Rectal smooth muscle tissue (tissue), 1 donor: Measurements from ENCODE around the gene STAMBP.
A peak's percentile ranks its signal among the peaks of the same experiment; 100 is the strongest.
"Not testable (repeated sequence)": the region's sequence is repeated elsewhere in the genome, so short reads cannot be mapped to it uniquely, and the experiment has no call there.

Source experiments
- H3K27ac ChIP-seq: one replicate; pipeline ENCODE4 v1.7.0; 2013; ENCODE audit warnings: low read depth, low read length, inconsistent platforms
- H3K27me3 ChIP-seq: one replicate; pipeline ENCODE4 v1.7.0; 2013; ENCODE audit warnings: low read length; ENCODE audit not compliant: control insufficient read depth, insufficient read depth
- H3K36me3 ChIP-seq: one replicate; pipeline ENCODE4 v1.7.0; 2013; ENCODE audit warnings: low read length; ENCODE audit not compliant: control insufficient read depth, insufficient read depth
- H3K4me1 ChIP-seq: one replicate; pipeline ENCODE4 v1.7.0; 2013; ENCODE audit warnings: low read length; ENCODE audit not compliant: control insufficient read depth, insufficient read depth
- H3K4me3 ChIP-seq: one replicate; pipeline ENCODE4 v1.7.0; 2013; ENCODE audit warnings: low read length
- H3K9ac ChIP-seq: one replicate; pipeline ENCODE4 v1.7.0; 2013; ENCODE audit warnings: low read length

STAMBP gene

DNA sequence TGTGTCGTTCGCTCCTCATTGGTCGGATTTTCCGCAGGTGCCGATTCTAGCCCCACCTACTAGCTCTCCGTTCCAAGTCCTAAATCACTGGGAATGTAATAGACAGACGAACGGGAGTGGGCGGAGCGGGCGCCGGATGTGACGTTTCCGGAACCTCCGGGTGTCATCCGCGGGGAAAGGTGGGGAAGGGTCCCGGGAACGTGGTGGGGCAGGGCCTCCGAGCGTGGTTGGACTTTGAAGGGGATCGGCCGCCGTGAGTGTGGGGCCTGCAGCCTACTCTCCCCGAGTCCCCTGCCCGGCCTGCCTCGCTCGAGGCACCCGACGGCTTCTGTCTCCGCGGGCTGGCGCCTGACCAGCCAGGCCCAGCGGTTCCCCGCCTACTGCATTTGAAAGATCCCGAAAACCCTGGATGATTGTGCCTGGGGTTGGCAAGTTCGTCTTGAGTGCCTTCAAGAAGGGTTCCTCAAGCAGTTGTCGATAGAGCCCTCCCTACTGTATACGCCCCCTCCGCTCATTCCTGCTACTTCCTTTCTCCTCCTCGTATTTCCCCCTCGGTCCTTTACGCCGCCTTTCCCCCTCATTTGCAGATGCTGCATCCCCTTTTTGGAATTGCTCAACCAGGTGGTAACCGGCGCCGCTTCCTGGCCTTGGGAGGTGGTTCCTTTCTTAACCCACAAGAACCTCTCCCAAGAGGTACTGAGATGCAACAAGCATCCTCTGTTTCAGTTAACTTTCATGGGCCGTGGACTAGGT, at the start of gene STAMBP:
STAMBP (plus strand) TSS at position 144 of the 753 bp plus-strand sequence. CDS start 1,896 bp downstream, outside the sequence.
- Histone ChIP-seq H3K4me1 (peaks cover 31% of the 10 kb centered on the region), H3K9ac (peak within 1 kb of the TSS; percentile 96), H3K27ac (peak within 1 kb of the TSS; percentile 97), H3K27me3 (no peaks in the 10 kb centered on the region), H3K36me3 (peaks cover 5% of the 10 kb centered on the region), H3K4me3 (peak within 1 kb of the TSS; percentile 71)

DNA sequence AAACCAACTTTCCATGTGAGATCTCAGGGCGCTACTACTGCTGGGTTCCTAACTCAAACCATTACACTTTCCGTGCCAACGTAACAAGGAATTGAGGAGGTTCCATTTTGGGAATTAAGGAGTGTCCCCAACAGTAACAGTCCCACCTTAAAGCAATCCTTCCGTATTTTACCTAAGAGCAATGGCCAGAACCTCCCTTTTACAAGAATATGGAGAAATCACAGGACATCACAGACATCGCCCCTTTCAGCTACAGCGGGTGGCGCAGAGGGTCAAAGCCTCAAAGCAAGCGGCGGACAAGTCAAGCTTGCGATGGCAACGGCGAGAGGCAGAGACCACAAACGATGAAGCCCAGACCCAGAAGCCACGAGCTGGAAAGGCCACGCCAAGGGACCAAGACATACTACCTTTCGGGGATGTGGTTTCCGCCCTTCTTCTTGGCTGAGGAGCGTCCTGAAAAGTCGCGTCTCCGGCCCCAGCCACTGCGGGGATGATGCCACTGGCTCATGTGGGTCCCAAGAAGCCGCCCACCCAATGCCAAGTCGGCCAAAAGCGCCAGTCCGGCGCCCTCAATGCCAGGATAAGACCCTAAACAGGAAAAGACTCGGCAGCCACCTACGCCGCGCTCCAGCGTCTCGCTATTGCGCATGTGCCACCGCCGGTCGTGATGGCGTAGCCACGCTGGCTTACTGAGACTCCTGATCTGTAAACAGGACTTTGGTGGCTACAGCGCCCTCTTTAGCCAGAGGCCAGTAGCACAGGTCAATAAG, 49.1 kb upstream of the STAMBP start, which contains the start of gene DUSP11:
DUSP11 (minus strand) TSS at position 637 of the 770 bp plus-strand sequence; CDS start at position 508, 129 bp downstream.
- H3K9ac ChIP-seq: peak within 1 kb of the TSS; percentile 89
- peaks cover 3% of the 10 kb centered on the region for H3K4me1 ChIP-seq
- H3K27me3 ChIP-seq: no peaks in the 10 kb centered on the region
- peak within 1 kb of the TSS; percentile 82 for H3K27ac ChIP-seq
- peak within 1 kb of the TSS; percentile 93 for H3K4me3 ChIP-seq
- peaks cover 2% of the 10 kb centered on the region for H3K36me3 ChIP-seq

DNA sequence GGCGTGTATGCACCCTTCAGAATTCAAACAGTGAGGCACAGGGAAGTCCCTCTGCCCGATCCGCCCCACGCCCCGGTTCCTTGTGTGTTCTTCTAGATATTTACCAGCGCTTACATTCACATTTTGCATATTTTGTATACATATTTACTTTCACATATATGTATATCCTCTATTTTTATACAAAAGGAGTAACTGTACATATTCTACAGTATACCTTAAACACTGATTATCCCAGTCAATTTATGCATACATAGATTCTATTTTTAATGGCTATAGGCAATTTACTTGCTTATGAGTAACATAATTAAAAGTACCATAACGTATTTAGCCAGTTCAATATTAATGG, 48.6 kb upstream of the STAMBP start:
- peaks cover 3% of the 10 kb centered on the region for H3K4me1 ChIP-seq
- no peaks in the 10 kb centered on the region for H3K36me3 ChIP-seq
- H3K9ac ChIP-seq: no peak overlapping the region
- H3K27ac ChIP-seq: peak overlapping the region; percentile 23
- H3K27me3 ChIP-seq: no peaks in the 10 kb centered on the region
- peak overlapping the region; percentile 93 for H3K4me3 ChIP-seq

DNA sequence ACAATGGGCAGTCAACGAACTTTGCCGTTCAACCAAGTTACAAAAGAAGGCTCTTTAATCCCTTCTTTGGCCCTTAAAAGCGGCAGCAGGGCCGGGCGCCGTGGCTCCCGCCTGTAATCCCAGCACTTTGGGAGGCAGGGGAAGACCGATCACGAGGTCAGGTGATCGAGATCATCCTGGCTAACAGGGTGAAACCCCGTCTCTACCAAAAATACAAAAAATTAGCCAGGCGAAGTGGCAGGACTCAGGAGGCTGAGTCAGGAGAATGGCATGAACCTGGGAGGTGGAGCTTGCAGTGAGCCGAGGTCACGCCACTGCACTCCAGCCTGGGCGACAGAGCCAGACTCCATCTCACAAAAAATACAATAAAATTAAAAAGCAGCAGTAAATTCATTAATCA, 45.4 kb upstream of the STAMBP start:
- H3K9ac ChIP-seq, H3K4me3 ChIP-seq, H3K27ac ChIP-seq, H3K36me3 ChIP-seq, H3K4me1 ChIP-seq, H3K27me3 ChIP-seq: not testable (repeated sequence)

DNA sequence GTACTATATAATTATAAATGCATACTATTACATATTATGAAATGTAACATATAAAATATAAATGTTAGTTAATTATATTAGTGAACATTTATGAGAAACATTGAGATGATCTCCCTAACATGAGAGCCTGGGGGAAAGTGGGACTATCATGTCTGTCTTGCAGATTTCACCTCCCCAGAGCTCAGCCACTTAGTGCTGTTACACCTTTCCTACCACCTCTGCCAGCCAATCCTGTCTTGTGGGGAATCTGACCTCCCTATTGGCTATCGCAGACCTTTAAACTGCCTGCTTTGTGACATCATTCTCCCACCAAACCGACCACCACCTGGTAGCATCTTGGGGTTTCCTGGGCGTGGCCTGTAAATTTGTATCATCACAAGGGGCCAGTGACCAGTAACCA, 44.9 kb upstream of the STAMBP start, which contains the start of gene C2orf78:
C2orf78 (plus strand) TSS at position 301 of the 400 bp plus-strand sequence. CDS start 127 bp downstream, outside the sequence.
- H3K27me3 ChIP-seq, H3K4me1 ChIP-seq, H3K9ac ChIP-seq, H3K27ac ChIP-seq, H3K36me3 ChIP-seq, H3K4me3 ChIP-seq: not testable (repeated sequence)

DNA sequence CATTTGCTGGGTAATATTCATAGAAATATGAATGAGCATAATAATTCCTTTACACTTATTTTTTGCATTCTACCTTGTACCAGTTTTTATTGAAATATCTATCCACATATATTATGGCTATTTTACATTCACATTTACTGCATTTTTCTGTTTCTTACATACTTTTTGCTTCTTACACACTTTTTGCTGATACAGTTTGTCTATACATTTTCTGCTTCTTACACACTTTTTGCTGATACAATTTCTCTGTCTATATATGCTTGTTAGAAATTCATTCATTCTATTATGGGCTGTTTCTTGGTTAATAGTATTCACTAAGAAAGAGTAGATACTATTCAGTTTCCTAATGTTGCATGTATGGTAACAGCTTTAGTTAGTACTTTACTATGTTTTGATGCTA, 16.9 kb upstream of the STAMBP start:
- no peak overlapping the region for H3K4me3 ChIP-seq
- no peaks in the 10 kb centered on the region for H3K36me3 ChIP-seq
- no peaks in the 10 kb centered on the region for H3K27me3 ChIP-seq
- H3K27ac ChIP-seq: no peak overlapping the region
- H3K9ac ChIP-seq: no peak overlapping the region
- H3K4me1 ChIP-seq: no peaks in the 10 kb centered on the region

DNA sequence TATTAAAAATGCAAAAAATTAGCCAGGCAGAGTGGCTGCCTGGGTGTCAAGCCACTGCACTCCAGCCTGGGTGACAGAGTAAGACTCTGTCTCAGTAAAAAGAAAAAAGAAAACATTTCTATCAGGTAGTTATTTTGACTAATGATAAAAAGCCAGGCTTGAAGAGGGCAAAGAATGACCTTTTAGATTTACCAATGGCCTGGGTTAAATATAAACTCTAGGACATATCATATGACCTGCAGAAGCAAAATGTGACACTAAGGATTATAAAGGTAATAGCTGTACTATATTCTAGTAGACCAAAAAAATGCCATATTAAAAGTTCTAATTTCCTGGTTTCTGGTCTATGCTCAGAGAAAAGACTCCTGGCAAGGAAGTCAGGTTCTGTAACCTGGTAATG, 16.1 kb upstream of the STAMBP start:
- Histone ChIP-seq H3K9ac (no peak overlapping the region), H3K36me3 (no peaks in the 10 kb centered on the region), H3K4me3 (no peak overlapping the region), H3K27ac (no peak overlapping the region), H3K27me3 (no peaks in the 10 kb centered on the region), H3K4me1 (no peaks in the 10 kb centered on the region)

DNA sequence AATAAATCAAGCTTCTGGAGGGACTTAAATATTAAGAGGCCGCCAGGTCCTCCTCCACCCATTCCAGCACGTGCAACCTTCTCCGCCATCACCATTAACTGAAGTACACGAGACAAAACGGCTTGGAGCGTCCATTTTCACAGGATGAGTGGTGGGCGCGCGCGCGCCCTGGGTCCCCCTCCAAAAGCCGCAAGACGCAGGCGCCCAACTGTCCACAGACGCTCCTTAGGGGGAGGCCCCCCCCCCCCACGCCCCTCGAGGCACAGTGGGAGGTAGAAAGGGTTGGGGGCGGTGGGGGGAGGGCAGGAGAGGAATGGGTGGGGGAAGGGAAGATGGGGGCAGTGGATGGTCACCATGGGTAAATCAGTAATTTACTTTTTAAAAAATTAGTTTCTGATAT, 10.5 kb upstream of the STAMBP start:
- no peaks in the 10 kb centered on the region for H3K27me3 ChIP-seq
- H3K4me3 ChIP-seq: no peak overlapping the region
- H3K27ac ChIP-seq: no peak overlapping the region
- no peaks in the 10 kb centered on the region for H3K4me1 ChIP-seq
- H3K36me3 ChIP-seq: no peaks in the 10 kb centered on the region
- no peak overlapping the region for H3K9ac ChIP-seq

DNA sequence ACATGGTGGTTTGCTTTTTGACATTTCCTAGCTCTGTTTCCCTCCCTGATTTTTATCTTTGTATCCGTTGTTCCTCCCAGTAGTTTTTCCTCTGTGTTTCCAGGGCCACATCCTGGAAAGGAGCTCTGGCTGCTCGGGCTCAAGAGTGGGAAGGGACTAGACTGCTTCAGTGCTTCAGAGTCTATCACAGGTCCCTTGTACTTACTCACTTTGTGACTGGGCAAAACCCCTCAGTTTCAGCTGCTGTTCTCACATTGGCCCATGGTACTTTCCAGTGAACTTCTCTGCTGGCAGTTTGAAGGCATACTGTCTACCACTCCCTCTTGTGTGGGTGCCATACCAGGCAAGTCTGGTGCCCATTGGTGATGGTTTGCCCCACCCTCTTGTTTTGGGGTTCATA, 7.5 kb upstream of the STAMBP start:
- peaks cover 2% of the 10 kb centered on the region for H3K4me1 ChIP-seq
- H3K9ac ChIP-seq: no peak overlapping the region
- no peaks in the 10 kb centered on the region for H3K27me3 ChIP-seq
- H3K36me3 ChIP-seq: no peaks in the 10 kb centered on the region
- no peak overlapping the region for H3K27ac ChIP-seq
- no peak overlapping the region for H3K4me3 ChIP-seq

DNA sequence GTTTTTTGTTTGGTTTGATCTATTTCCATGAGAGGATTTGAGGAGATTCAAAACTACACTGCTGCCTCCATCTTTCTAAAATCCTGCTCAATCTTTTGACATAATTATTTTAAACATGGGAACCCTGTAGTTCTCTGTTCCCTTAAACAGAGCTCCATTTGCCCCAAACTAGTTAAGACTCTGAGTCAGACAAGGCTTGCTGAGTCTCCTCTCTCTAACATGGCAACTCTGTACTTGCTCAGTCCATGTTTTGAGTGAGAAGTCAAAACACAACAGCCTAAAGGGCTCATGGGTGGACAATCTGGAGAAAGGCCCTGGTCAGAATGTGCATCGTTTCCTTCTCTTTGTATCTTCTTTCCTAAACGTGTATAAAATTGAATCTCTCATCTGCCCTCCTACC, 7.1 kb upstream of the STAMBP start:
- no peak overlapping the region for H3K9ac ChIP-seq
- no peaks in the 10 kb centered on the region for H3K36me3 ChIP-seq
- peaks cover 2% of the 10 kb centered on the region for H3K4me1 ChIP-seq
- H3K27me3 ChIP-seq: no peaks in the 10 kb centered on the region
- no peak overlapping the region for H3K4me3 ChIP-seq
- H3K27ac ChIP-seq: no peak overlapping the region

DNA sequence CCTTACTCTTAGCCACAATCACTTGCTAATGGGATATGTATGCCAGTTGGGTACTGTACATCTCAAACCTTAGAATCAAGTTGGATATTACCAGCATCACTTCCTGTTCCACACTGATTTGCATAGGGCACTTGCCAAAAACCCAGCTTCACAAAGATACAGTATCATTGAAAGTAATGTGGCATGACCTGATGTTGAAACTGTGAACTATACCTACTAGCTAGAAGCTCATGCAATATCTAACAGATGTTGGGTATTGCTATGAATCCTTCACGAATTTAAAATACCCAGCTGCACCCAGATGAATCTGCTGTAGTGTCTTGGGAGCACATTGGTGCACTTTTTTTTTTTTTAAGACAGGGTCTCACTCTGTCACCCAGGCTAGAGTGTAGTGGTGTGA, 6.5 kb upstream of the STAMBP start:
- Histone ChIP-seq H3K27ac (no peak overlapping the region), H3K36me3 (no peaks in the 10 kb centered on the region), H3K4me3 (no peak overlapping the region), H3K4me1 (peaks cover 2% of the 10 kb centered on the region), H3K9ac (no peak overlapping the region), H3K27me3 (no peaks in the 10 kb centered on the region)

DNA sequence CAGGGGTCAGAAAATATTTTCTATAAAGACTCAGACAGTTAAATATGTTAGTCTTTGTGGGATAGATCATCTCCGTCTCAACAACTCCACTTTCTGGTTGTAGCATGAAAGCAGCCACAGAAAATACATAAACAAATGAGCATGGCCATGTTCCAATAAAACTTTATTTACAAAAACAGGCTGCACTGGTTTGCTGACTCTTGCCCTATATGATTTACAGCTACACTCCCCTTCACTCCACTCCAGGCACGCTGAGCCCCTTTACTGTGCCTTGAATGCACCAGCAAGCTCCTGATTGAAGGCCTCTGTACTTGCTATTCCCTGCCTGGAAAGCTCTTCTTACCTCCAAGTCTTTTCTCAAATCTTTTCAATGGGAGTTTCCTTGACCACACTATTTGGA, 5.8 kb upstream of the STAMBP start:
- H3K36me3 ChIP-seq: no peaks in the 10 kb centered on the region
- H3K27me3 ChIP-seq: no peaks in the 10 kb centered on the region
- H3K4me1 ChIP-seq: peaks cover 6% of the 10 kb centered on the region
- no peak overlapping the region for H3K27ac ChIP-seq
- H3K4me3 ChIP-seq: no peak overlapping the region
- no peak overlapping the region for H3K9ac ChIP-seq
